Ovary (tissue), 3 donors: ENCODE data around the gene MT1H.

ENCODE experiments used
- EP300 ChIP-seq: sonication (generic); formaldehyde crosslinking; IDR thresholded peaks from one replicate; pipeline ENCODE4 v1.6.1; 2017; ENCODE audit warnings: antibody characterized with exemption
- POLR2A ChIP-seq: fragments of 450-650 bp; IDR thresholded peaks from one replicate; pipeline ENCODE4 v1.6.1; 2017; ENCODE audit warnings: antibody characterized with exemption, mild to moderate bottlenecking, moderate library complexity
- TF ChIP-seq, protein P1 (sequence below), 3 donors: fragments of 450-650 bp in 2 of 3; fragments of 200-600 bp in 1 of 3; IDR thresholded peaks; one replicate each; pipeline versions ENCODE4 v1.5.1 to v1.8.0; 2016 to 2022; ENCODE audit warnings: antibody characterized with exemption in 3 of 3, mild to moderate bottlenecking in 1 of 3
- donor health status: DM: no; HTN: no; CAD: no.

- no peak for TF ChIP-seq POLR2A
- TF ChIP-seq, protein P1, sequence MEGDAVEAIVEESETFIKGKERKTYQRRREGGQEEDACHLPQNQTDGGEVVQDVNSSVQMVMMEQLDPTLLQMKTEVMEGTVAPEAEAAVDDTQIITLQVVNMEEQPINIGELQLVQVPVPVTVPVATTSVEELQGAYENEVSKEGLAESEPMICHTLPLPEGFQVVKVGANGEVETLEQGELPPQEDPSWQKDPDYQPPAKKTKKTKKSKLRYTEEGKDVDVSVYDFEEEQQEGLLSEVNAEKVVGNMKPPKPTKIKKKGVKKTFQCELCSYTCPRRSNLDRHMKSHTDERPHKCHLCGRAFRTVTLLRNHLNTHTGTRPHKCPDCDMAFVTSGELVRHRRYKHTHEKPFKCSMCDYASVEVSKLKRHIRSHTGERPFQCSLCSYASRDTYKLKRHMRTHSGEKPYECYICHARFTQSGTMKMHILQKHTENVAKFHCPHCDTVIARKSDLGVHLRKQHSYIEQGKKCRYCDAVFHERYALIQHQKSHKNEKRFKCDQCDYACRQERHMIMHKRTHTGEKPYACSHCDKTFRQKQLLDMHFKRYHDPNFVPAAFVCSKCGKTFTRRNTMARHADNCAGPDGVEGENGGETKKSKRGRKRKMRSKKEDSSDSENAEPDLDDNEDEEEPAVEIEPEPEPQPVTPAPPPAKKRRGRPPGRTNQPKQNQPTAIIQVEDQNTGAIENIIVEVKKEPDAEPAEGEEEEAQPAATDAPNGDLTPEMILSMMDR (IDR thresholded peaks at IDR 0.05): no peak
- no peak for TF ChIP-seq EP300
Observed at GRCh38 chr16:56710181-56710737, 40.6 kb downstream of the MT1H start.
